HepG2 (cell line): ENCODE results near the gene SMARCC1. TPM values are rescaled to one million over a fixed set of nuclear protein-coding genes. Genes with fewer than 3 reads are reported as not detected.

Experiments
- ATAC-seq: fragments of 200-7000 bp; cut with Tn5 transposase; 3 replicates; pipeline ENCODE4 v1.9.1; 2020; ENCODE audit warnings: mild to moderate bottlenecking, moderate library complexity
- BruUV-seq: library from RNA; stranded (reverse); fragments of 400-500 nt; replicated peaks from 2 replicates; lab custom pipeline; 2021; lab: Mats Ljungman, UMichigan
- CTCF ChIA-PET: fragments of 300-600 bp; formaldehyde crosslinking; extraction: SDS; loops from one replicate; lab custom pipeline; 2021; ENCODE audit warnings: low total read pairs, inconsistent platforms, low intra/inter-chr PET ratio; lab: Yijun Ruan, JAX
- POLR2A ChIA-PET: fragments of 350-600 bp; sonication (Branson Sonifier 250); formaldehyde crosslinking; loops from one replicate; lab custom pipeline; 2020; ENCODE audit warnings: antibody characterized with exemption, inconsistent platforms; lab: Yijun Ruan, JAX
- DNase-seq: peaks from one replicate; pipeline ENCODE4 v3.0.0-alpha.2; 2015; ENCODE audit warnings: low spot score
- FAIRE-seq: peaks from 3 replicates; lab custom pipeline; 2011; peaks lifted over from hg19 to GRCh38; lab: Jason Lieb, UNC
- H2AFZ ChIP-seq: one replicate; pipeline ENCODE4 v1.6.1; 2011; ENCODE audit warnings: low read length, inconsistent platforms
- H3K27ac ChIP-seq: fragments of 300-600 bp; 3 replicates; pipeline ENCODE4 v1.8.0; 2011; ENCODE audit warnings: mixed run types, mild to moderate bottlenecking, mixed read lengths, low read length, inconsistent platforms; ENCODE audit not compliant: insufficient read depth; ENCODE audit errors: extremely low read length
- H3K27me3 ChIP-seq, 2 experiments: fragments of 200-600 bp in 1 of 2; 2 replicates in 1 of 2; 3 replicates in 1 of 2; pipeline versions ENCODE4 v1.6.0 to v1.8.0; 2011; ENCODE audit warnings: low read length in 2 of 2, mild to moderate bottlenecking in 2 of 2, moderate library complexity in 2 of 2, inconsistent platforms in 1 of 2; ENCODE audit not compliant: insufficient read depth in 2 of 2, control insufficient read depth in 1 of 2
- H3K36me3 ChIP-seq, 2 experiments: fragments of 200-600 bp in 1 of 2; replicated peaks in 1 of 2; 2 replicates in 1 of 2; 3 replicates in 1 of 2; pipeline versions ENCODE4 v1.5.1 to v1.8.0; 2011; ENCODE audit warnings: low read length in 2 of 2, inconsistent platforms in 1 of 2; ENCODE audit not compliant: insufficient read depth in 2 of 2, control insufficient read depth in 1 of 2
- H3K4me1 ChIP-seq: 2 replicates; pipeline ENCODE4 v1.5.1; 2012; ENCODE audit warnings: low read length, inconsistent platforms; ENCODE audit not compliant: insufficient read depth
- H3K4me2 ChIP-seq: 2 replicates; pipeline ENCODE4 v1.6.0; 2011; ENCODE audit warnings: low read depth, low read length, inconsistent platforms
- H3K4me3 ChIP-seq, 3 experiments: fragments of 200-600 bp in 1 of 3; sonication (generic), shearing (Covaris generic) in 1 of 3; replicated peaks in 1 of 3; 2 replicates each; pipeline ENCODE4 v1.5.1; 2011 to 2016; ENCODE audit warnings: low read length in 3 of 3, inconsistent platforms in 2 of 3, low read depth in 2 of 3, mild to moderate bottlenecking in 2 of 3, control low read depth in 1 of 3, mixed read lengths in 1 of 3; ENCODE audit not compliant: insufficient read depth in 1 of 3
- H3K79me2 ChIP-seq: one replicate; pipeline ENCODE4 v1.6.1; 2011; ENCODE audit warnings: low read length, inconsistent platforms; ENCODE audit not compliant: insufficient read depth
- H3K9ac ChIP-seq: 2 replicates; pipeline ENCODE4 v1.6.0; 2011; ENCODE audit warnings: mild to moderate bottlenecking, low read depth, low read length, inconsistent platforms; ENCODE audit not compliant: insufficient read depth
- H3K9me3 ChIP-seq: 2 replicates; pipeline ENCODE4 v1.5.1; 2012; ENCODE audit warnings: mild to moderate bottlenecking, low read length
- H4K20me1 ChIP-seq: 2 replicates; pipeline ENCODE4 v1.6.0; 2011; ENCODE audit warnings: inconsistent platforms, mild to moderate bottlenecking, low read length, moderate library complexity; ENCODE audit not compliant: insufficient read depth
- AKAP8 ChIP-seq: sonication (generic); formaldehyde crosslinking; IDR thresholded peaks from 2 replicates; pipeline ENCODE4 v1.5.1; 2020; ENCODE audit warnings: mild to moderate bottlenecking, missing genetic modification reagents
- ATF1 ChIP-seq: IDR thresholded peaks from 2 replicates; pipeline ENCODE4 v1.6.1; 2016; ENCODE audit warnings: mild to moderate bottlenecking, control low read depth
- CCAR2 ChIP-seq: fragments of 200-400 bp; formaldehyde crosslinking; optimal IDR thresholded peaks from 2 replicates; pipeline ENCODE3; 2018; ENCODE audit warnings: low read depth, mild to moderate bottlenecking, low read length, moderate library complexity
- FOXJ3 ChIP-seq: sonication (generic); formaldehyde crosslinking; IDR thresholded peaks from 2 replicates; pipeline ENCODE4 v1.4.0; 2020; ENCODE audit warnings: missing genetic modification reagents, mild to moderate bottlenecking, borderline replicate concordance
- HDAC2 ChIP-seq: sonication (generic); formaldehyde crosslinking; IDR thresholded peaks from 2 replicates; pipeline ENCODE4 v1.4.0; 2020; ENCODE audit warnings: missing genetic modification reagents
- HOXD1 ChIP-seq: sonication (generic); formaldehyde crosslinking; IDR thresholded peaks from 2 replicates; pipeline ENCODE4 v1.5.0; 2020; ENCODE audit warnings: missing genetic modification reagents
- SATB2 ChIP-seq: sonication (generic); formaldehyde crosslinking; IDR thresholded peaks from 2 replicates; pipeline ENCODE4 v1.5.0; 2020; ENCODE audit warnings: missing genetic modification reagents
- ZBTB42 ChIP-seq: sonication (generic); formaldehyde crosslinking; IDR thresholded peaks from 2 replicates; pipeline ENCODE4 v1.5.0; 2020; ENCODE audit warnings: mild to moderate bottlenecking, missing genetic modification reagents
- WGBS: methylation state at CpG from one replicate; pipeline ENCODE4 v1.1.6; 2017; ENCODE audit warnings: low lambda C conversion rate; 5-methylcytosine and 5-hydroxymethylcytosine counted together
- in situ Hi-C: cut with HindIII; loops from 2 replicates; pipeline ENCODE4 v1.10.0; 2017; ENCODE audit warnings: low pct_unique_long_range_greater_than_20kb; ENCODE audit not compliant: extremely low pct_ligation_motif_present
- intact Hi-C: fragments of 100-400 bp; cut with micrococcal nuclease; formaldehyde crosslinking; loops from one replicate; pipeline ENCODE4 v1.10.0; 2022; ENCODE audit not compliant: unreplicated experiment
- polyA plus RNA-seq, 8 experiments: library from polyadenylated mRNA; depleted of rRNA in 3 of 8; stranded (reverse) in 7 of 8; unstranded in 1 of 8; fragments of >200 nt; fragmentation: Illumina TruSeq in 4 of 8; extraction: Trizol in 4 of 8; gene quantifications; 2 replicates each; pipeline versions ENCODE4 v1.2.1 to v1.2.3, GENCODE V29; 2011 to 2016; ENCODE audit warnings: low read depth in 4 of 8, missing spikeins in 1 of 8, mixed read lengths in 1 of 8; ENCODE audit not compliant: insufficient read depth in 1 of 8
- total RNA-seq, 5 experiments: library from RNA; depleted of rRNA; stranded (reverse); fragments of >200 nt; fragmentation: Illumina TruSeq; extraction: Trizol; gene quantifications; 2 replicates each; pipeline ENCODE4 v1.2.3, GENCODE V29; 2016; ENCODE audit warnings: low read depth in 1 of 5
- TF ChIP-seq, protein P1 (sequence below): sonication (generic); formaldehyde crosslinking; IDR thresholded peaks from 2 replicates; pipeline ENCODE4 v1.4.0; 2020; ENCODE audit warnings: missing genetic modification reagents, borderline replicate concordance

Gene SMARCC1
- total and polyA plus RNA-seq, 2 of the 13 experiments (the other 11 are each of a cell fraction or from before 2014, with no cell fraction given), result 47.9 to 58.4 TPM

DNA sequence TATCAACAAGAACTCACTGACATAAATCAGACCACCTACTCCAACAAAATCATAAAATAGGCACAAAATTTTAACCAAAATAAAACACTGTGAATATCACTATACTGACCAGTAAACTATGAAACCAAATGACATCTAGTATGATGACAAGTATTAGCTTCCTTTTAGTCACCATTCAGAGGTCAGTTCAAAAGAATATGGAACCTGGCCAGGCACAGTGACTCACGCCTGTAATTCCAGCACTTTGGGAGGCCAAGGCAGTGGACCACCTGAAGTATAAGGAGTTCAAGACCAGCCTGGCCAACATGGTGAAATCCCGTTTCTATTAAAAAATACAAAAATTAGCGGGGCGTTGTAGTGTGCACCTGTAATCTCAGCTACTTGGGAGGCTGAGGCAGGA lies 65.8 kb downstream of the SMARCC1 start:
- Histone ChIP-seq H3K79me2 (no peaks in the 10 kb centered on the region), H3K27ac (no peak overlapping the region), H4K20me1 (peaks cover 2% of the 10 kb centered on the region; the same call in 1 of the 2 replicates), H3K9me3 (no peaks in the 10 kb centered on the region), H3K36me3 (peaks cover 14 to 68% of the 10 kb centered on the region in 2 experiments), H3K9ac (no peak overlapping the region), H3K27me3 (no peaks in the 10 kb centered on the region), H3K4me1 (no peaks in the 10 kb centered on the region), H2AFZ (no peak overlapping the region), H3K4me3 (no peak overlapping the region), H3K4me2 (no peak overlapping the region)
- no TSS peak for BruUV-seq
- CTCF ChIA-PET, result no interaction called here
- no peak for DNase-seq
- TF ChIP-seq CCAR2 (no peak), HOXD1 (CRISPR knock-in tag) (no peak)
- TF ChIP-seq, protein P1, sequence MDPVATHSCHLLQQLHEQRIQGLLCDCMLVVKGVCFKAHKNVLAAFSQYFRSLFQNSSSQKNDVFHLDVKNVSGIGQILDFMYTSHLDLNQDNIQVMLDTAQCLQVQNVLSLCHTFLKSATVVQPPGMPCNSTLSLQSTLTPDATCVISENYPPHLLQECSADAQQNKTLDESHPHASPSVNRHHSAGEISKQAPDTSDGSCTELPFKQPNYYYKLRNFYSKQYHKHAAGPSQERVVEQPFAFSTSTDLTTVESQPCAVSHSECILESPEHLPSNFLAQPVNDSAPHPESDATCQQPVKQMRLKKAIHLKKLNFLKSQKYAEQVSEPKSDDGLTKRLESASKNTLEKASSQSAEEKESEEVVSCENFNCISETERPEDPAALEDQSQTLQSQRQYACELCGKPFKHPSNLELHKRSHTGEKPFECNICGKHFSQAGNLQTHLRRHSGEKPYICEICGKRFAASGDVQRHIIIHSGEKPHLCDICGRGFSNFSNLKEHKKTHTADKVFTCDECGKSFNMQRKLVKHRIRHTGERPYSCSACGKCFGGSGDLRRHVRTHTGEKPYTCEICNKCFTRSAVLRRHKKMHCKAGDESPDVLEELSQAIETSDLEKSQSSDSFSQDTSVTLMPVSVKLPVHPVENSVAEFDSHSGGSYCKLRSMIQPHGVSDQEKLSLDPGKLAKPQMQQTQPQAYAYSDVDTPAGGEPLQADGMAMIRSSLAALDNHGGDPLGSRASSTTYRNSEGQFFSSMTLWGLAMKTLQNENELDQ (CRISPR knock-in tag), result no peak
- in situ Hi-C loops (no loop called here), intact Hi-C loops (no loop called here)
- no peak for FAIRE-seq
- no peak for ATAC-seq
- 98% methylated on average over 4 of the region's 4 CpGs for WGBS
- POLR2A ChIA-PET, result no interaction called here

DNA sequence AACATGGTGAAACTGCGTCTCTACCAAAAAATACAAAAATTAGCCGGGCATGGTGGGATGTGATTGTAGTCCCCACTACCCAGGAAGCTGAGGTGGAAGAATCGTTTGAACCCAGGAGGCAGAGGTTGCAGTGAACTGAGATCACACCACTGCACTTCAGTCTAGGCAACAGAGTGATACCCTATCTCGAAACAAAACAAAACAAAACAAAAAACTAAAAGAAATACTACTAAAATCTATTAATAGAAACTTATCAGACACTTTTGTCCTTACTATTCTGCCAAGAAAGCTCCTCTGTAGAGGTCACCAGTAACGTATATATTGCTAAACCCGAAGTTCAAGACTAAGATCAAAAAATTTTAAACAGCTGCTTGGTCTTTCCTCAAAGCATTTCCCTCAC lies 67.1 kb downstream of the SMARCC1 start:
- intact Hi-C loops, result no loop called here
- Histone ChIP-seq H4K20me1 (peaks cover 2% of the 10 kb centered on the region; the same call in 1 of the 2 replicates), H3K79me2 (no peaks in the 10 kb centered on the region), H3K27ac (no peak overlapping the region), H3K4me1 (no peaks in the 10 kb centered on the region), H3K9ac (no peak overlapping the region), H3K4me3 (no peak overlapping the region), H3K9me3 (no peaks in the 10 kb centered on the region), H2AFZ (no peak overlapping the region), H3K36me3 (peaks cover 16 to 71% of the 10 kb centered on the region in 2 experiments), H3K4me2 (no peak overlapping the region), H3K27me3 (no peaks in the 10 kb centered on the region)
- CTCF ChIA-PET, result no interaction called here
- in situ Hi-C loops, result no loop called here
- no TSS peak for BruUV-seq
- ATAC-seq (no peak), DNase-seq (no peak), FAIRE-seq (no peak)
- 95% methylated on average over 6 of the region's 6 CpGs for WGBS
- no peak for TF ChIP-seq AKAP8
- TF ChIP-seq FOXJ3, result no peak
- TF ChIP-seq ATF1, result no peak
- TF ChIP-seq ZBTB42 (CRISPR knock-in tag), result no peak
- TF ChIP-seq SATB2 (CRISPR knock-in tag), result no peak
- no peak for TF ChIP-seq HDAC2
- POLR2A ChIA-PET, result no interaction called here
